Keratinocyte (primary cell): ENCODE data around the gene FHIP1A. TPM values are rescaled to one million over a fixed set of nuclear protein-coding genes. Genes with fewer than 3 reads are reported as not detected.

Experiments used
- DNase-seq: peaks from one replicate; pipeline ENCODE4 v3.0.0-alpha.2; 2011; ENCODE audit warnings: low read depth, missing footprints, low spot score
- FAIRE-seq: peaks from 2 replicates; lab custom pipeline; 2011; peaks lifted over from hg19 to GRCh38; lab: Jason Lieb, UNC
- H2AFZ ChIP-seq: 2 replicates; pipeline ENCODE4 v1.6.0; 2012; ENCODE audit warnings: low read length, control low read depth, inconsistent platforms; ENCODE audit not compliant: control insufficient read depth
- H3K27ac ChIP-seq: 2 replicates; pipeline ENCODE4 v1.5.1; 2011; ENCODE audit warnings: low read length; ENCODE audit not compliant: control insufficient read depth, insufficient read depth
- H3K27me3 ChIP-seq: 3 replicates; pipeline ENCODE4 v1.6.0; 2011; ENCODE audit warnings: low read length; ENCODE audit not compliant: control insufficient read depth, insufficient read depth; ENCODE audit errors: extremely low read depth
- H3K36me3 ChIP-seq, 2 experiments: 2 replicates in 1 of 2; 3 replicates in 1 of 2; pipeline ENCODE4 v1.5.1; 2011; ENCODE audit warnings: low read length in 2 of 2, mild to moderate bottlenecking in 1 of 2; ENCODE audit not compliant: control insufficient read depth in 2 of 2, insufficient read depth in 2 of 2; ENCODE audit errors: extremely low read depth in 1 of 2
- H3K4me1 ChIP-seq: 3 replicates; pipeline ENCODE4 v1.5.1; 2011; ENCODE audit warnings: low read length; ENCODE audit not compliant: control insufficient read depth, insufficient read depth; ENCODE audit errors: extremely low read depth
- H3K4me2 ChIP-seq: 3 replicates; pipeline ENCODE4 v1.6.0; 2011; ENCODE audit warnings: low read depth, low read length; ENCODE audit not compliant: control insufficient read depth, insufficient read depth; ENCODE audit errors: extremely low read depth
- H3K4me3 ChIP-seq, 3 experiments: fragments of 200-600 bp in 1 of 3; sonication (generic) in 1 of 3; 2 replicates in 2 of 3; 3 replicates in 1 of 3; pipeline ENCODE4 v1.5.1; 2011 to 2016; ENCODE audit warnings: low read length in 3 of 3, mild to moderate bottlenecking in 3 of 3, control low read depth in 2 of 3, inconsistent platforms in 1 of 3, low read depth in 1 of 3, mixed read lengths in 1 of 3, mixed run types in 1 of 3, moderate library complexity in 1 of 3; ENCODE audit not compliant: control insufficient read depth in 2 of 3, insufficient read depth in 2 of 3; ENCODE audit errors: extremely low read depth in 1 of 3
- H3K79me2 ChIP-seq: 2 replicates; pipeline ENCODE4 v1.6.0; 2012; ENCODE audit warnings: low read length; ENCODE audit not compliant: control insufficient read depth, insufficient read depth
- H3K9ac ChIP-seq: 3 replicates; pipeline ENCODE4 v1.6.0; 2011; ENCODE audit warnings: low read length; ENCODE audit not compliant: control insufficient read depth, insufficient read depth; ENCODE audit errors: extremely low read depth
- H3K9me1 ChIP-seq: 3 replicates; pipeline ENCODE4 v1.6.0; 2011; ENCODE audit warnings: low read length; ENCODE audit not compliant: control insufficient read depth, insufficient read depth; ENCODE audit errors: extremely low read depth
- H3K9me3 ChIP-seq: 2 replicates; pipeline ENCODE4 v1.5.1; 2012; ENCODE audit warnings: low read depth, low read length; ENCODE audit not compliant: control insufficient read depth
- H4K20me1 ChIP-seq: 3 replicates; pipeline ENCODE4 v1.6.0; 2011; ENCODE audit warnings: low read length; ENCODE audit not compliant: control insufficient read depth, insufficient read depth; ENCODE audit errors: extremely low read depth
- EZH2 ChIP-seq: IDR thresholded peaks from one replicate; pipeline ENCODE4 v1.6.1; 2012; ENCODE audit warnings: inconsistent platforms, mild to moderate bottlenecking, low read length, moderate library complexity
- dilution Hi-C: fragments of 300-500 bp; cut with MboI; formaldehyde crosslinking; loops from one replicate; pipeline ENCODE4 v1.7.0; 2020; ENCODE audit warnings: low sequenced_read_pairs; ENCODE audit not compliant: extremely low pct_ligation_motif_present
- polyA plus RNA-seq, 5 experiments: library from polyadenylated mRNA; depleted of rRNA in 3 of 5; stranded (reverse) in 3 of 5; stranded (forward) in 1 of 5; unstranded in 1 of 5; fragments of >200 nt; gene quantifications; 1 replicate in 1 of 5; 2 replicates in 3 of 5; 3 replicates in 1 of 5; pipeline versions ENCODE4 v1.2.1 to v1.2.3, GENCODE V29; 2011 to 2012; ENCODE audit warnings: missing spikeins in 2 of 5, low read depth in 1 of 5, low replicate concordance in 1 of 5
- TF ChIP-seq, protein P1 (sequence below), 3 experiments: IDR thresholded peaks in 1 of 3; conservative IDR thresholded peaks in 1 of 3; optimal IDR thresholded peaks in 1 of 3; 2 replicates in 2 of 3; 3 replicates in 1 of 3; pipeline versions ENCODE3 to v1.5.1; 2011; ENCODE audit warnings: low read length in 3 of 3, mild to moderate bottlenecking in 3 of 3, moderate library complexity in 2 of 3, control low read depth in 1 of 3, inconsistent platforms in 1 of 3; ENCODE audit not compliant: insufficient read depth in 2 of 3; ENCODE audit errors: extremely low read depth in 1 of 3

FHIP1A gene
- polyA plus RNA-seq, 1 donor (not counting 4 experiments of a cell fraction or from before 2014, with no cell fraction given) = 13.4 TPM

- no peaks in the 10 kb centered on the region for H4K20me1 ChIP-seq
- H3K9ac ChIP-seq = no peak overlapping the region
- no peak overlapping the region for H3K4me3 ChIP-seq
- H3K27me3 ChIP-seq = no peaks in the 10 kb centered on the region
- H3K36me3 ChIP-seq = no peaks in the 10 kb centered on the region
- no peaks in the 10 kb centered on the region for H3K9me1 ChIP-seq
- H2AFZ ChIP-seq = no peak overlapping the region
- TF ChIP-seq EZH2 = no peak
- TF ChIP-seq, protein P1, sequence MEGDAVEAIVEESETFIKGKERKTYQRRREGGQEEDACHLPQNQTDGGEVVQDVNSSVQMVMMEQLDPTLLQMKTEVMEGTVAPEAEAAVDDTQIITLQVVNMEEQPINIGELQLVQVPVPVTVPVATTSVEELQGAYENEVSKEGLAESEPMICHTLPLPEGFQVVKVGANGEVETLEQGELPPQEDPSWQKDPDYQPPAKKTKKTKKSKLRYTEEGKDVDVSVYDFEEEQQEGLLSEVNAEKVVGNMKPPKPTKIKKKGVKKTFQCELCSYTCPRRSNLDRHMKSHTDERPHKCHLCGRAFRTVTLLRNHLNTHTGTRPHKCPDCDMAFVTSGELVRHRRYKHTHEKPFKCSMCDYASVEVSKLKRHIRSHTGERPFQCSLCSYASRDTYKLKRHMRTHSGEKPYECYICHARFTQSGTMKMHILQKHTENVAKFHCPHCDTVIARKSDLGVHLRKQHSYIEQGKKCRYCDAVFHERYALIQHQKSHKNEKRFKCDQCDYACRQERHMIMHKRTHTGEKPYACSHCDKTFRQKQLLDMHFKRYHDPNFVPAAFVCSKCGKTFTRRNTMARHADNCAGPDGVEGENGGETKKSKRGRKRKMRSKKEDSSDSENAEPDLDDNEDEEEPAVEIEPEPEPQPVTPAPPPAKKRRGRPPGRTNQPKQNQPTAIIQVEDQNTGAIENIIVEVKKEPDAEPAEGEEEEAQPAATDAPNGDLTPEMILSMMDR (optimal IDR thresholded peaks at IDR 0.05 in 1 of 3, IDR thresholded peaks at IDR 0.05 in 1 of 3, conservative IDR thresholded peaks at IDR 0.05 in 1 of 3; ENCODE audit: extremely low read depth in 1 of 3, insufficient read depth in 2 of 3, low read length in 3 of 3) = no peak
- DNase-seq (no peak), FAIRE-seq (no peak)
- no peak overlapping the region for H3K27ac ChIP-seq
- no peaks in the 10 kb centered on the region for H3K9me3 ChIP-seq
- H3K79me2 ChIP-seq = peaks cover 43% of the 10 kb centered on the region
- dilution Hi-C loops = no loop called here
- peaks cover 42% of the 10 kb centered on the region for H3K4me1 ChIP-seq
- H3K4me2 ChIP-seq = no peak overlapping the region
Measured at GRCh38 chr4:151422854-151423253, 13.9 kb downstream of the FHIP1A start.

DNA sequence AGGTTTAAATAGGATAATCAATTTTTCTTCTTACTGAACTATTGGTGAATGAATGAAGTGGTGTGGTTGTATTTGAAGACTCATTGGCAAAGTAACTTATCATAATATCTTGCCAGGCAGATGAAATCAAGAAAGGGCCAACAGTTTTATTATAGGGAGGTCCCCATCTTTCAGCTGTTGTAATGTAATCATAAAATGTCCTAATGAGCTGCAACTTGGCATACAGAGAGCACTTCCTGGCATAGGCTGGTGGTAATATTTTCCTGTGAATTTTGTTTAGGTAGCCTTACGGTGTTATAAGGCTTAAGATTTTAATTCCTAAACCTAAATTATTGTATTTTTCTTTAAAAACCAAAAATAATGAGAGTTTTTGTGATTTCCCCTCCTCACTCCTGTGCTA is 17.5 kb downstream of the FHIP1A start:
- dilution Hi-C loops = no loop called here
- Histone ChIP-seq H4K20me1 (no peaks in the 10 kb centered on the region), H3K27ac (peak overlapping the region; percentile 10), H3K4me1 (peaks cover 47% of the 10 kb centered on the region), H3K9me1 (no peaks in the 10 kb centered on the region), H2AFZ (no peak overlapping the region), H3K27me3 (no peaks in the 10 kb centered on the region), H3K36me3 (no peaks in the 10 kb centered on the region), H3K9ac (no peak overlapping the region), H3K9me3 (no peaks in the 10 kb centered on the region), H3K4me3 (no peak overlapping the region), H3K79me2 (peaks cover 45% of the 10 kb centered on the region), H3K4me2 (no peak overlapping the region)
- FAIRE-seq (no peak), DNase-seq (no peak)
- TF ChIP-seq, protein P1 (optimal IDR thresholded peaks at IDR 0.05 in 1 of 3, IDR thresholded peaks at IDR 0.05 in 1 of 3, conservative IDR thresholded peaks at IDR 0.05 in 1 of 3; ENCODE audit: extremely low read depth in 1 of 3, insufficient read depth in 2 of 3, low read length in 3 of 3) = no peak
- TF ChIP-seq EZH2 = no peak
